IPS DF 6.9 (cell line): ENCODE measurements around the gene PPM1H.

Experiments used
- DNase-seq: peaks from one replicate; pipeline ENCODE4 v3.0.0-alpha.2; 2013; ENCODE audit warnings: low read depth, low spot score
- H3K27ac ChIP-seq: one replicate; pipeline ENCODE4 v1.5.1; 2013; ENCODE audit warnings: low read length, control low read depth
- H3K27me3 ChIP-seq: 2 replicates; pipeline ENCODE4 v1.6.1; 2013; ENCODE audit warnings: mild to moderate bottlenecking, low read length; ENCODE audit not compliant: control insufficient read depth, insufficient read depth
- H3K36me3 ChIP-seq: 2 replicates; pipeline ENCODE4 v1.6.1; 2013; ENCODE audit warnings: low read length; ENCODE audit not compliant: control insufficient read depth, insufficient read depth
- H3K4me1 ChIP-seq: 2 replicates; pipeline ENCODE4 v1.6.1; 2013; ENCODE audit warnings: low read length; ENCODE audit not compliant: control insufficient read depth, insufficient read depth
- H3K4me3 ChIP-seq: 2 replicates; pipeline ENCODE4 v1.5.1; 2013; ENCODE audit warnings: mild to moderate bottlenecking, low read length
- H3K9me3 ChIP-seq: 2 replicates; pipeline ENCODE4 v1.6.1; 2013; ENCODE audit warnings: low read length, inconsistent platforms; ENCODE audit not compliant: control insufficient read depth, insufficient read depth
- WGBS: extraction: QIAGEN DNeasy Blood & Tissue Kit; methylation state at CpG from one replicate; pipeline ENCODE4 v1.1.7; 2013; ENCODE audit warnings: mixed read lengths, missing lambda C conversion rate; ENCODE audit not compliant: insufficient read length, insufficient coverage; 5-methylcytosine and 5-hydroxymethylcytosine counted together

Gene PPM1H

GRCh38 chr12:62642486-62642885 lies 292.5 kb downstream of the PPM1H start:
- no CpG with 5 or more reads among the region's 2 CpGs for WGBS
- no peak for DNase-seq
- Histone ChIP-seq H3K4me1 (peaks cover 1% of the 10 kb centered on the region; the same call in 1 of the 2 replicates), H3K4me3 (no peak overlapping the region), H3K36me3 (no peaks in the 10 kb centered on the region), H3K27me3 (no peaks in the 10 kb centered on the region), H3K9me3 (no peaks in the 10 kb centered on the region), H3K27ac (no peak overlapping the region)

GRCh38 chr12:62640910-62641448 lies 294.0 kb downstream of the PPM1H start:
- Histone ChIP-seq H3K27me3 (no peaks in the 10 kb centered on the region), H3K27ac (no peak overlapping the region), H3K4me3 (no peak overlapping the region), H3K36me3 (no peaks in the 10 kb centered on the region), H3K9me3 (no peaks in the 10 kb centered on the region), H3K4me1 (no peaks in the 10 kb centered on the region)
- WGBS = no CpG with 5 or more reads among the region's 4 CpGs
- no peak for DNase-seq

GRCh38 chr12:62637679-62638078 lies 297.3 kb downstream of the PPM1H start:
- DNase-seq = no peak
- WGBS = no CpG with 5 or more reads among the region's 5 CpGs
- Histone ChIP-seq H3K4me3 (no peak overlapping the region), H3K4me1 (no peaks in the 10 kb centered on the region), H3K36me3 (no peaks in the 10 kb centered on the region), H3K9me3 (no peaks in the 10 kb centered on the region), H3K27me3 (no peaks in the 10 kb centered on the region; the same call in 1 of the 2 replicates), H3K27ac (no peak overlapping the region)

GRCh38 chr12:62635649-62636048 lies 299.3 kb downstream of the PPM1H start:
- H3K4me1 ChIP-seq = peaks cover 3% of the 10 kb centered on the region; the same call in 1 of the 2 replicates
- no CpG with 5 or more reads among the region's 1 CpG for WGBS

GRCh38 chr12:62632411-62632918 lies 302.5 kb downstream of the PPM1H start:
- no CpG with 5 or more reads among the region's 22 CpGs for WGBS
- DNase-seq = no peak
- no peak overlapping the region for H3K27ac ChIP-seq

More at GRCh38 chr12:62635649-62636048, 299.3 kb downstream of the PPM1H start:
- H3K4me3 ChIP-seq = no peak overlapping the region
- no peaks in the 10 kb centered on the region for H3K9me3 ChIP-seq
- DNase-seq = no peak
- no peaks in the 10 kb centered on the region for H3K36me3 ChIP-seq
- peaks cover 2% of the 10 kb centered on the region; the same call in 1 of the 2 replicates for H3K27me3 ChIP-seq
- H3K27ac ChIP-seq = no peak overlapping the region

GRCh38 chr12:62631471-62632410 lies 303.2 kb downstream of the PPM1H start:
- Histone ChIP-seq H3K36me3 (no peaks in the 10 kb centered on the region), H3K27ac (no peak overlapping the region), H3K4me1 (peaks cover 8% of the 10 kb centered on the region; the same call in 1 of the 2 replicates), H3K27me3 (peaks cover 2% of the 10 kb centered on the region; the same call in 1 of the 2 replicates), H3K9me3 (no peaks in the 10 kb centered on the region), H3K4me3 (peak overlapping the region; percentile 43; the same call in 1 of the 2 replicates)
- WGBS = no CpG with 5 or more reads among the region's 58 CpGs
- no peak for DNase-seq

More at GRCh38 chr12:62632411-62632918, 302.5 kb downstream of the PPM1H start:
- peaks cover 8% of the 10 kb centered on the region; the same call in 1 of the 2 replicates for H3K4me1 ChIP-seq
- H3K36me3 ChIP-seq = no peaks in the 10 kb centered on the region
- H3K9me3 ChIP-seq = no peaks in the 10 kb centered on the region
- H3K27me3 ChIP-seq = peaks cover 2% of the 10 kb centered on the region; the same call in 1 of the 2 replicates
- H3K4me3 ChIP-seq = no peak overlapping the region; the same call in 1 of the 2 replicates

- no peaks in the 10 kb centered on the region for H3K36me3 ChIP-seq
- no peaks in the 10 kb centered on the region for H3K9me3 ChIP-seq
- H3K27me3 ChIP-seq = peaks cover 2% of the 10 kb centered on the region; the same call in 1 of the 2 replicates
- H3K4me1 ChIP-seq = peaks cover 8% of the 10 kb centered on the region; the same call in 1 of the 2 replicates
- no peak overlapping the region for H3K4me3 ChIP-seq
- WGBS = no CpG with 5 or more reads among the region's 5 CpGs
- H3K27ac ChIP-seq = no peak overlapping the region
- no peak for DNase-seq
Measured at GRCh38 chr12:62629971-62630739, 304.8 kb downstream of the PPM1H start.

GRCh38 chr12:62629413-62629812 lies 305.5 kb downstream of the PPM1H start:
- H3K4me1 ChIP-seq = peaks cover 8% of the 10 kb centered on the region; the same call in 1 of the 2 replicates
- no peak overlapping the region for H3K4me3 ChIP-seq
- no peak for DNase-seq
- WGBS = no CpG with 5 or more reads among the region's 4 CpGs
- H3K27ac ChIP-seq = no peak overlapping the region
- no peaks in the 10 kb centered on the region for H3K9me3 ChIP-seq
- H3K36me3 ChIP-seq = no peaks in the 10 kb centered on the region
- H3K27me3 ChIP-seq = peaks cover 2% of the 10 kb centered on the region; the same call in 1 of the 2 replicates

- Histone ChIP-seq H3K4me3 (no peak overlapping the region), H3K27ac (no peak overlapping the region), H3K36me3 (no peaks in the 10 kb centered on the region), H3K27me3 (peaks cover 2% of the 10 kb centered on the region; the same call in 1 of the 2 replicates), H3K9me3 (no peaks in the 10 kb centered on the region), H3K4me1 (peaks cover 7% of the 10 kb centered on the region)
- DNase-seq = no peak
- no CpG with 5 or more reads among the region's 2 CpGs for WGBS
Measured at GRCh38 chr12:62627181-62627580, 307.8 kb downstream of the PPM1H start.

- no peaks in the 10 kb centered on the region for H3K27me3 ChIP-seq
- peaks cover 2% of the 10 kb centered on the region for H3K4me1 ChIP-seq
- H3K36me3 ChIP-seq = no peaks in the 10 kb centered on the region
- WGBS = no CpG with 5 or more reads among the region's 2 CpGs
- DNase-seq = no peak
- H3K27ac ChIP-seq = no peak overlapping the region
- H3K4me3 ChIP-seq = no peak overlapping the region
- no peaks in the 10 kb centered on the region for H3K9me3 ChIP-seq
Measured at GRCh38 chr12:62625228-62625627, 309.7 kb downstream of the PPM1H start.
